PC-3 (cell line): Measurements from ENCODE around the gene PRKCD. TPM values are rescaled to one million over a fixed set of nuclear protein-coding genes. Genes with fewer than 3 reads are reported as not detected.

ENCODE experiments used
- ATAC-seq: fragments of 200-7000 bp; cut with Tn5 transposase; 2 replicates; pipeline ENCODE4 v1.9.1; 2020; ENCODE audit warnings: mild to moderate bottlenecking, moderate library complexity
- BruUV-seq: library from RNA; stranded (reverse); fragments of 400-500 nt; replicated peaks from 2 replicates; lab custom pipeline; 2021; lab: Mats Ljungman, UMichigan
- CTCF ChIA-PET: fragments of 300-600 bp; sonication (Branson Sonifier 250); formaldehyde crosslinking; loops from one replicate; lab custom pipeline; 2022; ENCODE audit warnings: antibody characterized with exemption; lab: Charles Lee
- POLR2A ChIA-PET: fragments of 300-600 bp; sonication (Branson Sonifier 250); formaldehyde crosslinking; loops from one replicate; lab custom pipeline; 2022; ENCODE audit warnings: antibody characterized with exemption; ENCODE audit not compliant: unreplicated experiment; lab: Charles Lee
- DNase-seq: peaks from one replicate; pipeline ENCODE4 v3.0.0-alpha.2; 2015
- H2AFZ ChIP-seq: fragments of 300-600 bp; sonication (generic); 2 replicates; pipeline ENCODE4 v1.6.0; 2016; ENCODE audit warnings: antibody characterized with exemption, low read length
- H3F3A ChIP-seq: fragments of 300-600 bp; sonication (generic); one replicate; pipeline ENCODE4 v1.6.0; 2017; ENCODE audit warnings: antibody characterized with exemption, low read length, control low read depth, mild to moderate bottlenecking; ENCODE audit not compliant: unreplicated experiment
- H3K27ac ChIP-seq: fragments of 300-600 bp; sonication (generic); 2 replicates; pipeline ENCODE4 v1.5.1; 2016; ENCODE audit warnings: mild to moderate bottlenecking, low read length
- H3K27me3 ChIP-seq: fragments of 300-600 bp; sonication (generic); 2 replicates; pipeline ENCODE4 v1.6.1; 2016; ENCODE audit warnings: low read length, mixed read lengths
- H3K36me3 ChIP-seq: fragments of 300-600 bp; sonication (generic); 2 replicates; pipeline ENCODE4 v1.6.1; 2016; ENCODE audit warnings: low read depth, mixed run types, low read length, mixed read lengths
- H3K4me1 ChIP-seq: fragments of 300-600 bp; sonication (generic); 2 replicates; pipeline ENCODE4 v1.5.1; 2016; ENCODE audit warnings: low read length; ENCODE audit not compliant: insufficient read depth
- H3K4me2 ChIP-seq: fragments of 300-600 bp; sonication (generic); 2 replicates; pipeline ENCODE4 v1.6.0; 2016; ENCODE audit warnings: low read length
- H3K4me3 ChIP-seq: fragments of 300-600 bp; sonication (generic); 2 replicates; pipeline ENCODE4 v1.5.1; 2016; ENCODE audit warnings: mild to moderate bottlenecking, low read length, mixed read lengths
- H3K79me2 ChIP-seq: fragments of 300-600 bp; sonication (generic); 2 replicates; pipeline ENCODE4 v1.6.1; 2017; ENCODE audit warnings: low read length, mixed read lengths
- H3K9ac ChIP-seq: fragments of 300-600 bp; sonication (generic); 2 replicates; pipeline ENCODE4 v1.6.0; 2016; ENCODE audit warnings: mild to moderate bottlenecking, low read length
- H3K9me2 ChIP-seq: fragments of 300-600 bp; sonication (generic); replicated peaks from 2 replicates; pipeline ENCODE4 v1.6.1; 2016; ENCODE audit warnings: mixed run types, low read length, mixed read lengths
- H3K9me3 ChIP-seq: fragments of 300-600 bp; sonication (generic); 2 replicates; pipeline ENCODE4 v1.6.1; 2016; ENCODE audit warnings: low read length, mixed read lengths
- H4K20me1 ChIP-seq: fragments of 300-600 bp; sonication (generic); 2 replicates; pipeline ENCODE4 v1.6.1; 2016; ENCODE audit warnings: low read length, mixed read lengths
- CTCF ChIP-seq: fragments of 300-600 bp; sonication (generic); conservative IDR thresholded peaks from 2 replicates; pipeline ENCODE4 v1.5.1; 2017; ENCODE audit warnings: antibody characterized with exemption, low read depth, mild to moderate bottlenecking, low read length
- EZH2 ChIP-seq: fragments of 300-600 bp; sonication (generic); IDR thresholded peaks from one replicate; pipeline ENCODE4 v1.6.1; 2017; ENCODE audit warnings: antibody characterized with exemption, mild to moderate bottlenecking, low read length; ENCODE audit not compliant: unreplicated experiment
- EZH2phosphoT487 ChIP-seq: fragments of 300-600 bp; sonication (generic); IDR thresholded peaks from 2 replicates; pipeline ENCODE4 v1.6.1; 2018; ENCODE audit warnings: mild to moderate bottlenecking, antibody characterized with exemption, low read length, borderline replicate concordance
- intact Hi-C: fragments of 100-400 bp; cut with micrococcal nuclease; formaldehyde crosslinking; loops from 2 replicates; pipeline ENCODE4 v1.9.0; 2023
- total RNA-seq: library from RNA; depleted of rRNA; stranded (reverse); fragments of >200 nt; gene quantifications from 2 replicates; pipeline ENCODE4 v1.2.3, GENCODE V29; 2014

Gene PRKCD
- total RNA-seq, 1 experiment from 2014 or later, result 7.8 TPM

DNA sequence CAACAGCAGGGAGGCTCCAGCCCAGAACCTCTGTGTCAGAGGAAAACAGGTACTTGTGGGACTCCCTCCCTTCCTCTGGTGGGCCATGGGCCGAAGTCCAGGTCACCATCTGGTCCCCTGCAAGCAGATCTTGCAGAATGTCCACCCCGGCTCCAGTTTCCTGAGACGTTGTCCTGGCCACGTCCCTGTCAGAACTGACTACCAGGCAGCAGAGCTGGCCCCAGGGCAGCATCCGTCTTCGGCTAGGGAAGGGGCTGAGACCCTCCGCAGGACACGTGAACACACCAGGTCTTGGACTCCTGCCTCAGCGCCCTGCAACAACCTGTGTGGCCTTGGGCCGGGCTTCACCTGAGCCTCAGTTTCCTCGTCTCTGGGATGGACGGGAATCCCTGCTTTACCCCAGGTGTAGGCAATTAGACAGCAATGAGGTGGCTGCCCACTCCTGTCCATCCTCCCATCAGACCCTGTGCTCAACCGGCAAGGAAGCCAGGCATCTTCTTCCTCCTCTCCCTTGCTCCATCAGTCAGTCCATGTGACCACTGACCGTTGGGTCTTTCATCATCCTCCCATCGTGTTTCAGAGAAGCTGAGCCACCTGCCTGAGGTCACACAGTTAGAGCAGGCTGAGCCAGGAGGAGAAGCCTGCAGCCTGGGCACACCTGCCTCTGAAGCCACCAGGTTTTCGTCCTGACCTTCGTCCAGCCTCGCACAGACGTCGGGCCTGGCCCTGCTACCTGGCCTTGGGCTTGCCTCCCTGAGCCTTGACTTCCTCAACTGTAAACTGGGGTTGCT lies 8.9 kb upstream of the PRKCD start:
- Histone ChIP-seq H3K4me1 (peaks cover 72% of the 10 kb centered on the region), H4K20me1 (no peaks in the 10 kb centered on the region), H3K36me3 (no peaks in the 10 kb centered on the region), H3F3A (peaks cover 5% of the 10 kb centered on the region), H3K9me3 (no peaks in the 10 kb centered on the region), H3K79me2 (no peaks in the 10 kb centered on the region), H3K9me2 (no peaks in the 10 kb centered on the region), H3K27me3 (no peaks in the 10 kb centered on the region), H3K4me2 (no peak overlapping the region), H2AFZ (no peak overlapping the region), H3K27ac (no peak overlapping the region), H3K4me3 (no peak overlapping the region), H3K9ac (no peak overlapping the region)
- CTCF ChIA-PET, result no interaction called here
- TF ChIP-seq EZH2 (no peak), CTCF (no peak), EZH2phosphoT487 (no peak)
- ATAC-seq (no peak), DNase-seq (no peak)
- BruUV-seq, result no TSS peak
- POLR2A ChIA-PET, result no interaction called here
- intact Hi-C loops, result no loop called here

- CTCF ChIA-PET, result interaction anchor here (0.6 kb wide), 1 partner anchor 8 kb away, joined by 5 read pairs; no protein-coding TSS in a partner anchor
- no peak for TF ChIP-seq EZH2
- H3K79me2 ChIP-seq, result no peaks in the 10 kb centered on the region
Observed at GRCh38 chr3:53153264-53153823, 7.7 kb upstream of the PRKCD start.

GRCh38 chr3:53153980-53154379 lies 7.0 kb upstream of the PRKCD start:
- no peak for TF ChIP-seq EZH2phosphoT487
- TF ChIP-seq EZH2, result no peak
- no peak for TF ChIP-seq CTCF
- Histone ChIP-seq H3K27ac (no peak overlapping the region; the same call in 1 of the 2 replicates), H3K9ac (no peak overlapping the region), H3K27me3 (no peaks in the 10 kb centered on the region), H3K79me2 (no peaks in the 10 kb centered on the region), H2AFZ (no peak overlapping the region), H3K4me3 (no peak overlapping the region), H4K20me1 (no peaks in the 10 kb centered on the region), H3K9me3 (no peaks in the 10 kb centered on the region), H3K4me2 (no peak overlapping the region; the same call in 1 of the 2 replicates), H3F3A (peaks cover 5% of the 10 kb centered on the region), H3K4me1 (peaks cover 62% of the 10 kb centered on the region), H3K36me3 (no peaks in the 10 kb centered on the region), H3K9me2 (no peaks in the 10 kb centered on the region)
- ChIA-PET CTCF (interaction anchor here (0.6 kb wide), 1 partner anchor 9 kb away, joined by 5 read pairs; no protein-coding TSS in a partner anchor), POLR2A (no interaction called here)
- no peak for ATAC-seq
- intact Hi-C loops, result no loop called here
- DNase-seq, result no peak
- no TSS peak for BruUV-seq

More at GRCh38 chr3:53153264-53153823, 7.7 kb upstream of the PRKCD start:
- H3K9ac ChIP-seq, result no peak overlapping the region
- no peak overlapping the region for H2AFZ ChIP-seq
- H3F3A ChIP-seq, result peaks cover 5% of the 10 kb centered on the region
- no peaks in the 10 kb centered on the region for H3K27me3 ChIP-seq
- no peak overlapping the region for H3K4me2 ChIP-seq
- DNase-seq (no peak), ATAC-seq (no peak)
- H3K9me3 ChIP-seq, result no peaks in the 10 kb centered on the region
- H4K20me1 ChIP-seq, result no peaks in the 10 kb centered on the region
- peaks cover 62% of the 10 kb centered on the region for H3K4me1 ChIP-seq
- no peaks in the 10 kb centered on the region for H3K36me3 ChIP-seq
- intact Hi-C loops, result no loop called here
- H3K27ac ChIP-seq, result no peak overlapping the region
- POLR2A ChIA-PET, result no interaction called here
- H3K4me3 ChIP-seq, result no peak overlapping the region
- BruUV-seq, result no TSS peak
- H3K9me2 ChIP-seq, result no peaks in the 10 kb centered on the region
